ENCODE results near the gene NFAT5.

DNA sequence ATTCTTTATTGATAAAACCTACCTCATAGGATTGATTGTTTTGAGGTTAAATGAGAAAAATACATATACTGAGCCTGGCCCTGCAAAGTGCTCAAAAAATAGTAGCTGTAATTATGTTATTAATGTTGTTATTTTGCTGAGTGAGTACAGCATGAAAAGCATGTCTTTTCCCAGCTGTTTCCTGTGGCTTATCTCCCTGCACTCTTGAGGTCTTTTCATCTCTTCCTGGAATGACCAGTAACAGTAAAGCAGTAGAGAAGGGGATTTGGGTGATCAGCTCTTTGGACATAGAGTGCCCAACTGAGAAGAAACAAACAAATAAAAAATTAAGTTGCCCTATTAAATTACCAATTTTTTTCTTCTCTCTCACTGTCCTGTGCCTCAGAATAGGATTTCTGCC is 53.7 kb downstream of the NFAT5 start:
- TF ChIP-seq CREB1 (IDR thresholded peaks at IDR 0.05; ENCODE audit: low read depth), result no peak
- no peak for TF ChIP-seq REST (IDR thresholded peaks at IDR 0.05; ENCODE audit: low read depth)
- TF ChIP-seq RAD21 (IDR thresholded peaks at IDR 0.05; ENCODE audit: low read depth), result no peak
- TF ChIP-seq, protein P1, sequence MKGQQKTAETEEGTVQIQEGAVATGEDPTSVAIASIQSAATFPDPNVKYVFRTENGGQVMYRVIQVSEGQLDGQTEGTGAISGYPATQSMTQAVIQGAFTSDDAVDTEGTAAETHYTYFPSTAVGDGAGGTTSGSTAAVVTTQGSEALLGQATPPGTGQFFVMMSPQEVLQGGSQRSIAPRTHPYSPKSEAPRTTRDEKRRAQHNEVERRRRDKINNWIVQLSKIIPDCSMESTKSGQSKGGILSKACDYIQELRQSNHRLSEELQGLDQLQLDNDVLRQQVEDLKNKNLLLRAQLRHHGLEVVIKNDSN (IDR thresholded peaks at IDR 0.05), result no peak
- no peak for TF ChIP-seq EP300 (IDR thresholded peaks at IDR 0.05; ENCODE audit: borderline replicate concordance)
- no peak for TF ChIP-seq ZBTB7A (IDR thresholded peaks at IDR 0.05; ENCODE audit: low read depth)
- TF ChIP-seq TAF1 (IDR thresholded peaks at IDR 0.05; ENCODE audit: low read depth), result no peak
- TF ChIP-seq EGR1 (IDR thresholded peaks at IDR 0.05), result no peak
- TF ChIP-seq TEAD4 (IDR thresholded peaks at IDR 0.05), result no peak
- no peak for TF ChIP-seq CEBPB (IDR thresholded peaks at IDR 0.05)
- no peak for TF ChIP-seq YY1 (IDR thresholded peaks at IDR 0.05; ENCODE audit: low read depth)

Measured in Ishikawa (cell line).